Spleen (tissue), 7 donors: ENCODE measurements around the gene MRM1.

Experiments
- CTCF ChIP-seq, 11 experiments: fragments of 200-600 bp in 7 of 11; fragments of 450-650 bp in 4 of 11; sonication (generic) in 4 of 11; IDR thresholded peaks in 8 of 11; conservative IDR thresholded peaks in 3 of 11; 1 replicate in 7 of 11; 2 replicates in 4 of 11; pipeline versions ENCODE4 v1.4.0 to v1.8.0; 2016 to 2021; ENCODE audit warnings: antibody characterized with exemption in 11 of 11, inconsistent platforms in 4 of 11, mild to moderate bottlenecking in 1 of 11
- POLR2A ChIP-seq, 3 donors: fragments of 450-650 bp; IDR thresholded peaks; one replicate each; pipeline ENCODE4 v1.5.1; 2017; ENCODE audit warnings: antibody characterized with exemption in 3 of 3, mild to moderate bottlenecking in 1 of 3
- donor health status: DM: no; HTN: no; CAD: no; lungs with moderate emphysema.
- donor health status: DM: no; HTN: no; CAD: no.
- donor health status: DM: no; HTN: no; CAD: no.

GRCh38 chr17:36586138-36586537, 15.2 kb upstream of the MRM1 start:
- TF ChIP-seq CTCF (IDR thresholded peaks at IDR 0.05 in 8 of 11, conservative IDR thresholded peaks at IDR 0.05 in 3 of 11) (no peak), POLR2A (IDR thresholded peaks at IDR 0.05) (no peak)
